Stimulated activated CD4-positive, alpha-beta T cell treated with anti-CD3 and anti-CD28 coated beads, Interleukin-2, amount 100 ng/mL, for 48 hours (primary cell): ENCODE data around the gene RPS6KA5.
"Not testable (repeated sequence)": the region's sequence is repeated elsewhere in the genome, so short reads cannot be mapped to it uniquely, and the experiment has no call there.

Experiments used
- DNase-seq, 2 donors: peaks; one replicate each; pipeline ENCODE4 v3.0.0-alpha.2; 2020

Gene RPS6KA5

GRCh38 chr14:90858511-90858910, 201.9 kb downstream of the RPS6KA5 start:
- DNase-seq: no peak

- DNase-seq: no peak
These were observed 202.6 kb downstream of the RPS6KA5 start for GRCh38 chr14:90857866-90858265.

GRCh38 chr14:90856115-90856514, 204.3 kb downstream of the RPS6KA5 start:
- not testable (repeated sequence) for DNase-seq

- no peak for DNase-seq
These were observed 207.3 kb downstream of the RPS6KA5 start for GRCh38 chr14:90853116-90853515.

GRCh38 chr14:90851327-90852036, 209.0 kb downstream of the RPS6KA5 start:
- no peak for DNase-seq

GRCh38 chr14:90850487-90850886, 210.0 kb downstream of the RPS6KA5 start:
- no peak for DNase-seq

GRCh38 chr14:90849787-90850444, 210.5 kb downstream of the RPS6KA5 start:
- no peak for DNase-seq

GRCh38 chr14:90848944-90849731, 211.3 kb downstream of the RPS6KA5 start:
- no peak for DNase-seq

- DNase-seq: no peak
These were observed 213.9 kb downstream of the RPS6KA5 start for GRCh38 chr14:90846511-90846910.

GRCh38 chr14:90844321-90844720, 216.1 kb downstream of the RPS6KA5 start:
- no peak for DNase-seq

GRCh38 chr14:90842726-90843125, 217.7 kb downstream of the RPS6KA5 start:
- no peak for DNase-seq

- not testable (repeated sequence) for DNase-seq
These were observed 219.8 kb downstream of the RPS6KA5 start for GRCh38 chr14:90840667-90841066.

- no peak for DNase-seq
These were observed 220.6 kb downstream of the RPS6KA5 start for GRCh38 chr14:90839889-90840266.

GRCh38 chr14:90839024-90839888, 221.2 kb downstream of the RPS6KA5 start:
- no peak for DNase-seq

- DNase-seq: not testable (repeated sequence)
These were observed 221.9 kb downstream of the RPS6KA5 start for GRCh38 chr14:90838531-90838930.

GRCh38 chr14:90837355-90837754, 223.1 kb downstream of the RPS6KA5 start:
- no peak for DNase-seq

GRCh38 chr14:90836692-90837063, 223.8 kb downstream of the RPS6KA5 start:
- DNase-seq: no peak

GRCh38 chr14:90831821-90832220, 228.6 kb downstream of the RPS6KA5 start:
- no peak for DNase-seq

GRCh38 chr14:90830931-90831701, 229.3 kb downstream of the RPS6KA5 start:
- no peak for DNase-seq

GRCh38 chr14:90829677-90830076, 230.8 kb downstream of the RPS6KA5 start:
- no peak for DNase-seq

GRCh38 chr14:90828642-90829487, 231.6 kb downstream of the RPS6KA5 start:
- DNase-seq: no peak
